HG03097 (cell line): ENCODE measurements around the gene OPA3.

ENCODE experiments used
- ATAC-seq: cut with Tn5 transposase; IDR thresholded peaks from one replicate; pipeline ENCODE4 v1.9.1; 2021; ENCODE audit not compliant: unreplicated experiment, low FRiP score

The OPA3 gene

DNA sequence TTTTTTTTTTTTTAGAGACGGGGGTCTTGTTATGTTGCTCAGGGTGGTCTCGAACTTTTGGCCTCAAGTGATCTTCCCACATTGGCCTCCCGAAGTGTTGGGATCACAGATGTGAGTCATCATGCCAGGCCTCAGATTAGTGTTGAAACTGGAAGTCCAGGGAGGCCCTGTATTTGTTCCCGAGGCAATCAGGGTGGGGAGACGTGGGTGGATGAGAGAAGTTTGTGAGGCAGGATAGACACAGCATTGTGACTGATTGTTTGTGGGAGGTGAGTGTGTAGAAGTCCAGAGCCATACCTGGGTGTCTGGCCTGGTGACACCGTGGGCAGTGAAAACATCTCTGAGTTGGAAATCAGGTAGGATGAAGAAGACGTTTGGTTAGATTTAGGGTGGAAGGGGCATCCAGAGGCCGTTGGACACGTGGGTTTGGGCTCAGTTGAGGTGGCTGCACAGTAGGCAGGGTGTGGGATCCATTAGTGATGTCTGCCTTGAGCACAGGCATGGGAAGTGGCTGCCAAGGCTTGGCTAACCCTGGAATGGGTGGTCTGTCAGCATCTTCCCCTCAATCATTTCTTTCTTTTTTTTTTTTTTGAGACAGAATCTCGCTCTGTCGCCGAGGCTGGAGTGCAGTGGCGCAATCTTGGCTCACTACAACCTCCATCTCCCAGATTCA, 100.2 kb downstream of the OPA3 start:
- ATAC-seq: no peak

DNA sequence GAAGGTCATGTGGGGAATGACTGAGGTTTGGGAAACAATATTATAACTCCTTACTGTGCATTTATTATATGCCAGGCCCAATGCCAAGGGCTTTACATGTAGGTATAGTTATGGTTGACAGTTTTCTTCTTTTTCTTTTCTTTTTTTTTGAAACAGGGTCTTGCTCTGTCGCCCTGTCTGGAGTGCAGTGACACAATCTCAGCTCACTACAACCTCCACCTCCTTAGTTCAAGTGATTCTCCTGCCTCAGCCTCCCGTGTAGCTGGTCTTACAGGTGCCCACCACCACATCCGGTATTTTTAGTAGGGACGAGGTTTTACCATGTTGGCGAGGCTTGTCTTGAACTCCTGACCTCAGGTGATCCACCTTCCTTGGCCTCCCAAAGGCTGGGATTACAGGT, 101.6 kb downstream of the OPA3 start:
- ATAC-seq: no peak

DNA sequence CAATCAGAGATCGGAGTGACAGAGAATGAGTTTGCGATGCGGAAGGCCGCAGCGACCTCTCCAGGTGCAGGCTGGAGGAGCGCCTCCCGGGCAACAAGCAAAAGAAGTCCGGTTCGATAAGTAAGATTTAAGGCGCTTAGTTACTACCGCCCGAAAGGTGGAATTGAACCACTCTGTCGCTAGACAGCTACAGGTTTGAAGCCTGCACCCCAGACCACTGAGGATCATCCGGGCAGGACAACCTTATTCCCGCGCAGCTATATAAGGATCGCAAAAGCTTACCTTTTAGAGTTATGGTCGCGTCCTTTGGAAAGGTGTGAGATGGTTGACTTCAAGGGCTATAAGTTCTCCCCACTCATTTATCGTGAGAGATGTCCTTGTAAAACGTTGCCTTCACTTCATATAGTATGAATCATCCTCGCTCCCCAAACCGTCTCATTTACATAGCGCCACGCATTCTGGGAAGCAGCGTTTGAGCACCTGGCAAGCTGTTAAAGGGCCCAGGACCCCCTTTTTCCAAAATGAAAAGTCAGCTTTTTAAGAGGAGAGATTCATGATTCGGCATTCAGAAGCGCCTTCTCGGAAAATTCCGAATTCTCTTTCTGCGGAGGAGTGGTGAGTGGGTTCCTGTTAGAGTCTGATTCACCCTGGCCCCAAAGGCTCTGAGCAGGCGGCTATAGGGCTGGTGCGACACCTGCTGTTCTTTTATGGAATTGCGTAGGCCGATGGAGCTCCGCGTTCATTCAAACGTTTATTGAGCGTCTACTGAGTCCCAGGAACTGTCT, 106.0 kb downstream of the OPA3 start:
- ATAC-seq: peak; percentile 76

DNA sequence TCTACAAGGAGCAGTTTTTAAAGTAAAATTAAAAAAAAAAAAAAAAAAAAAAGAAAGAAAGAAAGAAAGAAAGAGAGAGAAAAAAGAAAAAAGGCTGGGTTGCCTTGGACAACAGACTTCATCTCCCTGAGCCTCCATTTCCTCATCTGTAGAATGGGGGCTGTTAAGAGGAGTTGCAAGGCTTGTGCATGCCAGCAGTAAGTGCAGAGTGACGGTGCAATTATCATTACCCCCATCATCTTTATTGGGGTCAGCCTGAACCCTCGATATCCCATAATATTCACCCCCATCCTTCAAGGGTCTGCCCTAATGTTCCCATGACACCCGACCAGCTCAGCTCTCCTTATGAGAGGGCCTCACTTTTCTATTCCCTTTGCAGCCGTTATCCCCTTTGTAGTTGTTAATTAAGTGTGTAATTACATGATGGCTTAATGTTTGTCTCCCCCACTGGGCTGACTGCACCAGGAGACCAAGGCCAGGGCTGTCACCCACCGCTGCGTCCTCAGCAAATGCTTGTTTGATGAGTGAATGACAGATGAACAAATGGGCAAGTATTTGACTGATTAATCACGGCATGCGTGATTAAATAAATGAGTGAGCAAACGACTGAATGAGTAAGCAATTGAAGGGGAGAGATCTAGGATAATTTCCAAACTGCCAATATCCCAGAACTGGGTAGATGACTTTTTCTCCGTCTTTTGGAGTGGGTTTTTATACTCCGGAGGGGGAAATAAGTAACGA, 106.7 kb downstream of the OPA3 start:
- ATAC-seq: no peak
